Fibroblast of skin of left biceps (primary cell): ENCODE measurements around the gene SFT2D3.

Experiments
- DNase-seq, 2 experiments: peaks; one replicate each; pipeline ENCODE4 v3.0.0-alpha.2; 2013; ENCODE audit warnings: low read depth in 2 of 2

The SFT2D3 gene

DNA sequence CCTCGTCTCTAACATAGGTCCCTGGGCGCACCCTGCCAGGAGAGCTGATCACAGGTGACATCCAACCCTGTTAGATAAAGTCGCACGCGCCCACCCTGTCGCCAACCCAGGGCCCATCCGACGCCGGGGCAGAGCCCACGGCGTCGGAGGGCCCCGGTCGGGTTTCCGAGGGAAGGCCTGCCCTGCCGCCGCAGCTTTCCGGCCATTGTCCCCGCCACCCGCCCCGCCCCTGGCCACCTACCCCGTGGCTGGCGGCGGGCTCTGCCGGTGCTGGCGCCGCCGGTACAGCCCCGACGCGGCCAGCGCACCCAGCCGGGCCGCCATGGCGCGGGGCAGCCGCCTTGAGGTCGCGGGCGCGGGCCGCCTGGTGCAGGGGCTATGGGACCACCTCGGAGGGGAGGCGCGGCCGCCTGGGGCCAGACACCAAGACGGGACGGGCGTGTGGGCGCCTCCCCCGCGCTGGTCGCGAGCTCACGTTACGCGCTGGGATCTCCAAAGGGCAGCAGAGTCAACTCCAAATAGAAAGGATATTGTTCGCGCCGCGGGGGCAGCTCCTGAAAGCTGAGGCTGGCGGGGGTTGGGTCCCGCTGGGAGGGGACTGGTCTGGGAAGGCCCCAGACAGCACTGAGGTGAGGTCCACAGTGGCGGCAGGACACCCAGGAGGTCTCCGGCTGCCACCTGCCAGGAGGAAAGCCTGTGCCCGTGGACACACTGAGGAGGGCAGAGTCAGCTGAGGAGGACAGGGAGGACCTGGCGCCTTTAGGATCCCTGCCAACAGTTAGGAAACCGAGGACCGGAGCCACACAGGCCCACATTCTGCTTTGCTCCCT lies 37.0 kb upstream of the SFT2D3 start:
- DNase-seq: no peak

- DNase-seq: no peak
Measured at GRCh38 chr2:127664895-127665225, 36.4 kb upstream of the SFT2D3 start.

- no peak for DNase-seq
Measured at GRCh38 chr2:127665267-127665893, 35.9 kb upstream of the SFT2D3 start.

DNA sequence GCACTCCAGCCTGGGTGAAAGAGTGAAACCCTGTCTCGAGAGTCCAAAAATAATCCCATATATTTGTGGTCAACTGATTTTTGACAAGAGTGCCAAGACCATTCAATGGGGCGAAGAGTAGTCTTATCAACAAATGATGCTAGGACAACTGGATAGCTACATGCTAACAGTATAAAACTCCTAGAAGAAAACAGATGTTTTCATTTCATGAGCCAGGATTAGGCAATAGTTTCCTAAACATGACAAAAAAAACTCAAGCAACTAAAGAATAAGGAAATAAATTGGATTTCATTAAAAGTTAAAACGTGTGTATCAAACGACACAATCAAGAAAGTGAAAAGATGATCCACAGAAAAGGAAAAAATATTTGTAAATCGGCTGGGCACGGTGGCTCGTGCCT lies 32.2 kb upstream of the SFT2D3 start:
- no peak for DNase-seq

DNA sequence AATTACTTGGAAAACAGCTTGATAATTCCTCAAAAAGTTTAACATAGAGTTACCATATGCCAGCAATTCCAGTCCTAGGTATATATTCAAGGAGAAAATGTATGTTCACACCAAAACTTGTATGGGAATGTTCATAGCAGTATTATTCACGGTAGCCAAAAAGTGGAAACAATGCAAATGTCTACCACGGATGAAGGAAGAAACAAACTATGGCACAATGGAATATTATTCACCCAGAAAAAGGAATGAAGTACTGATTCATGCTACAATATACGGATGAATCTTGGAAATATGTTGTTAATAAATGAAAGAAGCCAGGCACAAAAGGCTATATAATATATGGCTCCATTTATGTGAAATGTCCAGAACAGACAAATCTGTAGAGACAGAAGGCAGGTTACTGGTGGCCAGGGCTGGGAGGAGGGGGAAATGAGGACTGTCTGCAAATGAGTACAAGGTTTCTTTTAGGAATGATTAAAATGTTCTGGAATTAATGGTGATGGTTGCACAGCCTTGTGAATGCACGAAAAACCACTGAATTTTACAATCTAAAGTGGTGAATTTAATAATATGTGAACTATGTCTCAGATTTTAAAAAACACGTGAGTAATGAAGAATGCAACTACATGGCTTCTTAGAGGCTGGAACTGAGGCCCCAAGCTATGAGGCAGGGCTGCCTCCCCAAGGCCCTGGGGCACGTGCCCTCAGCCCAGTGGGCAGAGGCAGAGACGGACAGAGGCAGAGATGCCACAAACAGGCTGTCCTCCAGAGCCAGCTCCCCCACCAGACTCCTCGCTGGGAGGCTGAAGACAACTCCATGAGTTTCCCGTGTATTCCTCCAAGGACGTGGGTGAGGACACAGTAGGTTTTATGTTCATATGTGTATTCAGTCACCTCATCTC lies 31.0 kb upstream of the SFT2D3 start:
- no peak for DNase-seq

DNA sequence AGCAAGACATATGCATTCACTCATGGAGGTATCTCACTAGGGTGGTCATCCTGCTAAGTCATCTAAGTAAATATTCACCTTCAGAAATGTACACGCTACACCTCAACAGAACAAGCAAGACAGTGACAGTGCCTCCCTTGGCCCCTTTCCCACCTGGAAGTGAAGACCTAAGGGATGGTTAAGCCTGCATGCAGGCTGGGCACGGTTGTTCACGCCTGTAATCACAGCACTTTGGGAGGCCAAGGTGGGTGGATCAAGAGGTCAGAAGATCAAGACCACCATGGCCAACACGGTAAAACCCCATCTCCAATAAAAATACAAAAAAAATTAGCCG lies 30.4 kb upstream of the SFT2D3 start:
- no peak for DNase-seq

DNA sequence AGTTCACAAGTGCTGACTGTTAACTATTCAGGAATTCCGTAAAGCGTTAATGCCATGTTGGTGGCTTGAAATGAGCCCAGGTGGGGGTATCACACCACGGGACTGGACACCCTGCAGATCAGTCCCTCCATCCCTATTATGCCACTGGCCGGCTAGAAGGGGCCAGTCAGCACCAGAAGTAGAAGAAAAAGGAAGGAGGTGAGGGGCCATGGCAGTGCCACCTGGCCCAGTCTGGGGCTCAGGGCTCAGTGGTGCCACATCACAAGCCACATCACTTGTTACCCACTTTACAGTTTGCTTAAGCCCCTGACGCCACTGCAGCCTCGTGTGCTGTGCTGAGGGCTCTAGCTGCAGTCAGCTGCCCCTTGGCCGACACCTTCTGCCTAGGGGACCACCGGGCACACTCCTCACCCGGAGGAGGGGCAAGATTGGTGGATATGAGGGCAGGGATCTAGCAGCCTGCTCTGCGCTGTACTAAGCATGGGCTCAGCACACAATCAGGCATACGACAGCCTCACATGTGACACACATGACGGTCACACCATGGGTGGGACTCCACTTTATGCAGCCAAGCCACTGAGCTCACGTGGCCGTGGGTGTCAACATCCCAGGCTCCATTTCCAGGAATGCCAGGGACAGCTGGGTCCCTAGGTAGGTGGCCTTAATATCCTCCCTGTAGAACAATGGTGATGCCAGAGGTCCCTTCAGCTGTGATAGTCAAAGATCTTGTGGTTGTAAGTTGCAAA lies 29.6 kb upstream of the SFT2D3 start:
- no peak for DNase-seq

GRCh38 chr2:127672341-127673224 lies 28.7 kb upstream of the SFT2D3 start:
- DNase-seq: no peak

- no peak for DNase-seq
Measured at GRCh38 chr2:127673291-127674069, 27.8 kb upstream of the SFT2D3 start.

DNA sequence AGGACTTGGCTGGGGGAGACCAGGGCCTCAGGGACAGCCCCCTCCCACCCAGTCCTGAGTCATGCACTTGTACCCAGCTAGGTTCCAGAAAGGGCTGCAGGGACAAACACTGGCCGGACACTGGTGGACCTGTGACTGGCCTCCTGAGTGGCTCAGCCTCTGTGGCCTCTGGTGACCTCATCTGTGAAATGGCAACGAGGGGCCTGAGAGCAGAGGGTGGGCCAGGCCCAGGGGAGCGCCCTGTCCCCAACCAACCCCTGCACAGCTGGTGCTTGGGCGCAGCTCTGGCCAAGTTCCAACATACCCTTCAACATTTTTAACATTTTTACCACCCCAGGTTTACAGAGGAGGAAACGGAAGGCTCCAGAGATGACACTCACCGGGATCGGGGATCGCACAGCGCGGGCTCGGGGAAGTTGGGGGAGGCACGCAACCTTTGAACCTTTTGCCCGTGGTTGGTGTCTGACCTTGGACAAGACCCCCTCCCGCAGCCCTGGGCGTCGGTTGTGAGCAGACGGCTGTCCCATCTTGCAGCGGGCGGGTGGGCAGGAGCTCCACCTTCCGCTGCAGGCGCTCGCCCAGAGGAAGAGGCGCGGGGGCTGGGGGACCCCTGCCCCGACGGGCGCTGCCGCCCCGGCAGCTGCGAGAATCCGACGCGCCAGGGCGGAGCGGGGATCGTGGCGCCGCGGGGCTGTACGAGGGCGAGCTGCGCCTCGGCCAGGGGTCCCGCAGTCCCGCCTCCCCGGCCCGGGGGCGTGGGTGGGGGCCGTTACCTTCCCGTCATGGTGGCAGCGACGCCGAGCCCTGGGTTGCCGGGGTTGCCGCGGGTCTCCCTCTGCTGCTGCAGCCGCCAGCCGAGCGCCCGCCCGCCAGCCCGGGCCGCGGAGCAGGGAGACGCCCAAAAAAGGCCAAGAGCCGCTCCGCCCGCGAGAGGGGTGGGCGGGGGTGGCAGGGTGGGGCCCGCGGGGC lies 26.8 kb upstream of the SFT2D3 start:
- DNase-seq: no peak

GRCh38 chr2:127675331-127676261 lies 25.7 kb upstream of the SFT2D3 start, which contains the start of gene LIMS2:
TSS of gene LIMS2 (minus strand) at chr2:127675530. CDS start at chr2:127675024, 506 bp downstream.
- DNase-seq: no peak

DNA sequence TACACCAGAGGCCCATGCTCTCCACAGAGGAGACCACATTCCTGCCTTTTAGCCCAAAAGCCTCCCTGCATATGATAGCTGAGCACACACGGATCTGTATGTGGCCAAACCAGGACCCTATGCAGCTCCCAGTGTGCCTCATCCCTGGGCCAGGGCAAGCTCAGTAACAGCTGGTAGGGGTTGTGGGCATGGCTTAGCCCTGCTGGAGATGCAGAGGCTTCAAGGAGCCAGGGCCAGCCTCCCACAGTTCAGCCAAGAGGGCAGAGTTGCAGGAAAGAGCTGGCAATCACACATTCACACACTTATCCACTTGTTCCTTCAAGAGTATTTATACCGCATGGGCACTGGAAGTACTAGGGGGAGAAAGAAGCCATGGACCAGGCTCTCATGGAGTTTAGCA lies 24.4 kb upstream of the SFT2D3 start:
- DNase-seq: no peak

GRCh38 chr2:127678531-127678930 lies 22.8 kb upstream of the SFT2D3 start:
- DNase-seq: no peak

- DNase-seq: no peak
Measured at GRCh38 chr2:127678991-127679390, 22.3 kb upstream of the SFT2D3 start.

DNA sequence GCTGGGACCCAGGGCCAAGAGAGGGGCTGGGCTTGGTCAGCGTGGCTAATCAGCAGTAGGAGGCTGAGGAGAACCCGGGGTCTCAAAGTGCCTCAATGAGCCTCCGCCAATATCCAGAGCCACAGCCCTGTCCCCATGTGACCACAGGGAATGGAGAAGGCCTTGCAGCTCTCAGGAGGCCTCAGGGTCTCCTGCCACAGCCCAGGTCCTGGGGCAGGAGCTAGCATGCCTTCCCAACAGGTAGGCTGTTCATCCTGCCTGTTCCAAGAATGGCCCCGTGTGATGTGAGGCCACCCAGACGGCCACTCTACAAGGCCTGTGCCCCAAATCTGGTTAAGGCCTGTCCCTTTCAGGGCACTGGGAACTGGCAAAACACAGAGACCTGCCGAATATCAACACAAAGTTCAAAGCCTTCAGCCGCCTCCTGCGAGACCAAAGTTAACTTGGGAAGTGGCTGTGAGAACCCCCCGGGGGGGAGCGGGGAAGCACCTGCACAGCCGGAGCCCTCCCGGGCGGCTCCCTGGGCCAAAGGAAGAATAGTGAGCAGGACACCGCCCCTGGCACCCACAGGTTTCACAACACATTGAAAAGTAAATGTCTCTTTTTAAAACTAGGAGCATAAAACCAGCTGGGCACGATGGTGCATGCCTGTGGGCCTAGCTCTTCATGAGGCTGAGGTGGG lies 21.5 kb upstream of the SFT2D3 start:
- no peak for DNase-seq

GRCh38 chr2:127680706-127681287 lies 20.5 kb upstream of the SFT2D3 start:
- no peak for DNase-seq

GRCh38 chr2:127681288-127681804 lies 20.0 kb upstream of the SFT2D3 start:
- DNase-seq: no peak
